ENCODE measurements around the gene SEC24D.
"Not testable (repeated sequence)": the region's sequence is repeated elsewhere in the genome, so short reads cannot be mapped to it uniquely, and the experiment has no call there.

Gene SEC24D

GRCh38 chr4:118803253-118803652 lies 32.7 kb downstream of the SEC24D start:
- no peak for DNase-seq

GRCh38 chr4:118801895-118802575 lies 33.9 kb downstream of the SEC24D start:
- DNase-seq: no peak

- DNase-seq: no peak
These were observed 36.5 kb downstream of the SEC24D start for GRCh38 chr4:118799231-118799942.

GRCh38 chr4:118798658-118799057 lies 37.3 kb downstream of the SEC24D start:
- DNase-seq: no peak

GRCh38 chr4:118797558-118798142 lies 38.3 kb downstream of the SEC24D start:
- no peak for DNase-seq

- not testable (repeated sequence) for DNase-seq
These were observed 44.1 kb downstream of the SEC24D start for GRCh38 chr4:118791690-118792446.

GRCh38 chr4:118790544-118790943 lies 45.4 kb downstream of the SEC24D start:
- no peak for DNase-seq

GRCh38 chr4:118788911-118789310 lies 47.0 kb downstream of the SEC24D start:
- no peak for DNase-seq

GRCh38 chr4:118787844-118788380 lies 48.0 kb downstream of the SEC24D start:
- no peak for DNase-seq

GRCh38 chr4:118784776-118785175 lies 51.1 kb downstream of the SEC24D start:
- DNase-seq: no peak

- no peak for DNase-seq
These were observed 52.0 kb downstream of the SEC24D start for GRCh38 chr4:118783887-118784286.

- not testable (repeated sequence) for DNase-seq
These were observed 53.0 kb downstream of the SEC24D start for GRCh38 chr4:118782886-118783285.

GRCh38 chr4:118777649-118778048 lies 58.3 kb downstream of the SEC24D start:
- DNase-seq: not testable (repeated sequence)

GRCh38 chr4:118776955-118777640 lies 58.8 kb downstream of the SEC24D start:
- DNase-seq: not testable (repeated sequence)

GRCh38 chr4:118776157-118776954 lies 59.6 kb downstream of the SEC24D start:
- DNase-seq: no peak

- DNase-seq: no peak
These were observed 60.5 kb downstream of the SEC24D start for GRCh38 chr4:118775405-118775804.

GRCh38 chr4:118774989-118775388 lies 60.9 kb downstream of the SEC24D start:
- DNase-seq: no peak

- DNase-seq: no peak
These were observed 61.6 kb downstream of the SEC24D start for GRCh38 chr4:118774321-118774720.

- no peak for DNase-seq
These were observed 62.5 kb downstream of the SEC24D start for GRCh38 chr4:118773429-118773792.

GRCh38 chr4:118772767-118773428 lies 63.0 kb downstream of the SEC24D start:
- no peak for DNase-seq

Data from NCI-H2171 (cell line).